Nephron (organoid): Measurements from ENCODE around the gene DEPDC5.

Experiments
- H3K27ac Mint-ChIP-seq, 3 experiments: 2 replicates each; pipeline ENCODE4 v1.8.0; 2020; ENCODE audit warnings: mixed read lengths in 3 of 3, mild to moderate bottlenecking in 2 of 3, moderate library complexity in 1 of 3
- H3K27me3 Mint-ChIP-seq: 2 replicates; pipeline ENCODE4 v1.8.0; 2021; ENCODE audit warnings: low read depth, mild to moderate bottlenecking, moderate library complexity, mixed read lengths
- H3K36me3 Mint-ChIP-seq: 2 replicates; pipeline ENCODE4 v1.8.0; 2020; ENCODE audit warnings: low read depth, mixed read lengths
- H3K4me1 Mint-ChIP-seq: 2 replicates; pipeline ENCODE4 v1.8.0; 2020; ENCODE audit warnings: mixed read lengths
- H3K4me3 Mint-ChIP-seq, 3 experiments: 2 replicates each; pipeline ENCODE4 v1.8.0; 2020; ENCODE audit warnings: mild to moderate bottlenecking in 3 of 3, mixed read lengths in 3 of 3, moderate library complexity in 2 of 3
- H3K9me3 Mint-ChIP-seq: 2 replicates; pipeline ENCODE4 v1.8.0; 2020; ENCODE audit warnings: mixed read lengths
- TF ChIP-seq, protein P1 (sequence below), 3 experiments: fragments of 200-600 bp; sonication (generic); IDR thresholded peaks; one replicate each; pipeline ENCODE4 v1.5.0; 2021; ENCODE audit warnings: antibody characterized with exemption in 3 of 3; ENCODE audit not compliant: unreplicated experiment in 3 of 3

Gene DEPDC5

DNA sequence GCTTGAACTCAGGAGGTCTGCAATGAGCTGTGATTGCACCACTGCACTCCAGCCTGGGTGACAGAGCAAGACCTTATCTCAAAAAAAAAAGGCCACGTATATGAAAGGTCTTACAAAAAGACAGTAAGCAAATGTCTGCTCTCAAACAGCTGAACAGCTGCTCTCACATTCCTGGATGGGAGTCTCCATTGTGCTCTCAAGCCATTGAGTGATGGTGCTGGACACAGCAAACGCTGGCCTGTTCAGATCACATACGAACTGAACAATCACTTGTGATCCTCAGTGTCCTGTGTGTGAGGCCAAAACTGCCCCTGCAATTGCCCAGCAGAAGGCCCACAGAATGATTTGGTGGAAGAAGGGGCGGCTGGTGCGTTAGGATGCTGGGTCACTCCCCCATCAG lies 156.2 kb downstream of the DEPDC5 start:
- no peak overlapping the region for H3K4me3 Mint-ChIP-seq
- TF ChIP-seq, protein P1, sequence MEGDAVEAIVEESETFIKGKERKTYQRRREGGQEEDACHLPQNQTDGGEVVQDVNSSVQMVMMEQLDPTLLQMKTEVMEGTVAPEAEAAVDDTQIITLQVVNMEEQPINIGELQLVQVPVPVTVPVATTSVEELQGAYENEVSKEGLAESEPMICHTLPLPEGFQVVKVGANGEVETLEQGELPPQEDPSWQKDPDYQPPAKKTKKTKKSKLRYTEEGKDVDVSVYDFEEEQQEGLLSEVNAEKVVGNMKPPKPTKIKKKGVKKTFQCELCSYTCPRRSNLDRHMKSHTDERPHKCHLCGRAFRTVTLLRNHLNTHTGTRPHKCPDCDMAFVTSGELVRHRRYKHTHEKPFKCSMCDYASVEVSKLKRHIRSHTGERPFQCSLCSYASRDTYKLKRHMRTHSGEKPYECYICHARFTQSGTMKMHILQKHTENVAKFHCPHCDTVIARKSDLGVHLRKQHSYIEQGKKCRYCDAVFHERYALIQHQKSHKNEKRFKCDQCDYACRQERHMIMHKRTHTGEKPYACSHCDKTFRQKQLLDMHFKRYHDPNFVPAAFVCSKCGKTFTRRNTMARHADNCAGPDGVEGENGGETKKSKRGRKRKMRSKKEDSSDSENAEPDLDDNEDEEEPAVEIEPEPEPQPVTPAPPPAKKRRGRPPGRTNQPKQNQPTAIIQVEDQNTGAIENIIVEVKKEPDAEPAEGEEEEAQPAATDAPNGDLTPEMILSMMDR (IDR thresholded peaks at IDR 0.05; ENCODE audit: unreplicated experiment in 3 of 3) = no peak
- no peaks in the 10 kb centered on the region for H3K27me3 Mint-ChIP-seq
- no peak overlapping the region for H3K27ac Mint-ChIP-seq
- no peaks in the 10 kb centered on the region for H3K4me1 Mint-ChIP-seq
- peaks cover 36% of the 10 kb centered on the region for H3K36me3 Mint-ChIP-seq
- H3K9me3 Mint-ChIP-seq = no peaks in the 10 kb centered on the region

DNA sequence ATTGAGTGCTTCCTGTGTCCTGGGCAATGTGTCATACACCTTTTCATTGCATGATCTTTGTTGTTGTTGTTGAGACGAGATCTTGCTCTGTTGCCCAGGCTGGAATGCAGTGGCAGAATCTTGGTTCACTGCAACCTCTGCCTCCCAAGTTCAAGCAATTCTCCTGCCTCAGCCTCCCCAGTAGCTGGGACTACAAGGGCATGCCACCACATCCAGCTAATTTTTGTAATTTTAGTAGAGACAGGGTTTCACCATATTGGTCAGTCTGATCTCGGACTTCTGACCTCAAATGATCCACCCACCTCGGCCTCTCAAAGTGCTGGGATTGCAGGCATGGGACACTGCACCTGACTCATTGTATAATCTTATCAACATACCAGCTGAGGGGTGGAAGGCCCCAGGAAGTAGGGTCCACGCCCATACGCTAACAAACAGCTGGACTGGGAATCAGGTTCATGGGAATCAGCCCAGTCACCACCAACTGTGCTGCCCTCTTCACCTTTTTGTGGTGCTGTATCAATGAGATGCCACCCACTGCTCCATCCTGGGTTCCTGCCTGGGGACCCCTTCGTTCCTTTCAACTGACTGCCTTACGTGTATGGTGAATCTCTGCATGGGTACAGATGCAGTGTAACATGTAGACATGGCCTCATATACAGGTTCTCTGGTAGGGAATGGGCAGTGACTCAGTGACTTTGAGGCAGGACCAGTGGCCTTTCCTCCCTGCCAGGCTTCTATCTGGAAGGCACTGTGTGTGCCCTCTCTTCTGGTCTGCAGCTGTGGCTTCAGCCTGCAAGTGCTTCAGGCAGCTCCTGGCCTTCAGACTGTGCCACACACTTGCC lies 158.0 kb downstream of the DEPDC5 start:
- TF ChIP-seq, protein P1 (IDR thresholded peaks at IDR 0.05; ENCODE audit: unreplicated experiment in 3 of 3) = no peak
- Mint-ChIP-seq H3K4me3 (no peak overlapping the region), H3K36me3 (peaks cover 21% of the 10 kb centered on the region), H3K4me1 (peaks cover 4% of the 10 kb centered on the region), H3K27ac (no peak overlapping the region), H3K27me3 (no peaks in the 10 kb centered on the region), H3K9me3 (no peaks in the 10 kb centered on the region)

DNA sequence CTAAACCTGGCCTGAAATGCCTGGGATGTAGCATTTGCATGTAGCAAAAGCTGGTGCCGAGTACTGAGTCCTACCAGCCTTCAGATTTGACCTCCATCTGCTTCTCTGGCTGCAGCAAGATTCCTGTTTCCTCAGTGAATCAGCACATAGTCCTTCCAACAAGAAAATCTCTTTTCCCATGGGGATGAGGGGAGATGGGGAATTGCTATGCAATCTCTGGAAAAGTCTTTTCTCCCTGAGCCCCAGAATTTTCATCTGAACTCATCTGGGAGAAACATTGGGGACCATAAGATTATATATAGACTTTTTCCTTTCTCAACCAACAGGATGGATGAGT lies 158.6 kb downstream of the DEPDC5 start:
- TF ChIP-seq, protein P1 (IDR thresholded peaks at IDR 0.05; ENCODE audit: unreplicated experiment in 3 of 3) = no peak
- Mint-ChIP-seq H3K9me3 (no peaks in the 10 kb centered on the region), H3K27me3 (no peaks in the 10 kb centered on the region), H3K27ac (no peak overlapping the region), H3K4me1 (peaks cover 6% of the 10 kb centered on the region), H3K36me3 (peaks cover 18% of the 10 kb centered on the region), H3K4me3 (no peak overlapping the region)

DNA sequence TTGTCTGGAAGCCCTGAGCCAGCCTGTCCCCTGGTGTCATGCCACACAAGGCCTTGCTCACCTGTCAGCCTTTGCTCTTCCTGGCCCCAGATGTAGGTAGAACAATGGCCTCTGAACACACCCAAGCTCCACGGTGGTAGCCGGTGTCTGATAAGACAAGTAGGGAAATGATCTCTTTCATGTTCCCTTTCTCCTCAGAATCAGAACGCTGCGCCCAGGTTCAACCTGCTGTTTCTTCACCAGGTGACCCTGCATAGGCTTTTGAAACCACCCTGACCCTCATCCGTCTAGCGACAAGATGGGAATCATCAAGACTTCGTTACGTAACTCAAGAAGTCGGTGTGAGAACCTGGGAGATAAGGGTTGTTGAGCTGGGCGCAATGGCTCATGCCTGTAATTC lies 161.8 kb downstream of the DEPDC5 start:
- Mint-ChIP-seq H3K36me3 (peaks cover under 1% of the 10 kb centered on the region), H3K27me3 (peaks cover 4% of the 10 kb centered on the region), H3K27ac (no peak overlapping the region), H3K9me3 (no peaks in the 10 kb centered on the region), H3K4me3 (no peak overlapping the region), H3K4me1 (peaks cover 10% of the 10 kb centered on the region)
- TF ChIP-seq, protein P1 (IDR thresholded peaks at IDR 0.05; ENCODE audit: unreplicated experiment in 3 of 3) = no peak

DNA sequence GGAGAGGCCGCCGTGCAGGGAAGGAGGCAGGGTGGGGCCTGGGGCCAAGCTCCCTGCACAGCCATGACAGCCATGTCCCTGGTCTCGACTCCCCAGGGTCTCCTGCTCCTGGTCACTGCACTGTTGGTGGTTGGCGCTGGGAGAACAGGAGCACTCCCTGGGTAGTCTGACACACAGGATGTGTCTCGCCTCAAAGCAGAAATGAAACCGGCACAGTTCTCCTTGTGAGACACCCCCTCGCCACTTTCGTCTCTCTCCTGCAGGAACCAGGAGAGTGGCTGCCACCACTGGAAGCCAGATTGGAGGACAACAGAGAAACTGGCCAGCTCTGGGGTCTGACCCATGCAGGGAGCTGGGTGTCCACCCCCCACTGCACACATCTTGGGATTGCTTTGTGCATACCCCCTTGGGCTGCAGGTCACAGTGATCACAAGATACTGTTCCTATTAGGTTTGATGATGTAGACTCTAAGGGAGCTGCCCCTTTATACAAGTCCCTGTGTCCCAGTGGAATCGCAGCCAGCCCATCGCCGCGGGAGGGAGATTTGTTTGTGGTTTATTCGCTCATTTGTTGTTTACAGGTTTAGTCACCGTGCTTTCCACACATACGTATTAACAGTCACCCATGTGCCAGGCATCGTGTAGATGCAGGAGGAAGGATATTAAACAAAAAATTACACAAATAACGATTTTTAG lies 163.6 kb downstream of the DEPDC5 start:
- TF ChIP-seq, protein P1 (IDR thresholded peaks at IDR 0.05; ENCODE audit: unreplicated experiment in 3 of 3) = no peak
- Mint-ChIP-seq H3K36me3 (no peaks in the 10 kb centered on the region), H3K4me1 (peaks cover 10% of the 10 kb centered on the region), H3K27ac (no peak overlapping the region), H3K27me3 (peaks cover 4% of the 10 kb centered on the region), H3K9me3 (no peaks in the 10 kb centered on the region), H3K4me3 (no peak overlapping the region)
